ENCODE measurements around the gene MAPK13.

DNA sequence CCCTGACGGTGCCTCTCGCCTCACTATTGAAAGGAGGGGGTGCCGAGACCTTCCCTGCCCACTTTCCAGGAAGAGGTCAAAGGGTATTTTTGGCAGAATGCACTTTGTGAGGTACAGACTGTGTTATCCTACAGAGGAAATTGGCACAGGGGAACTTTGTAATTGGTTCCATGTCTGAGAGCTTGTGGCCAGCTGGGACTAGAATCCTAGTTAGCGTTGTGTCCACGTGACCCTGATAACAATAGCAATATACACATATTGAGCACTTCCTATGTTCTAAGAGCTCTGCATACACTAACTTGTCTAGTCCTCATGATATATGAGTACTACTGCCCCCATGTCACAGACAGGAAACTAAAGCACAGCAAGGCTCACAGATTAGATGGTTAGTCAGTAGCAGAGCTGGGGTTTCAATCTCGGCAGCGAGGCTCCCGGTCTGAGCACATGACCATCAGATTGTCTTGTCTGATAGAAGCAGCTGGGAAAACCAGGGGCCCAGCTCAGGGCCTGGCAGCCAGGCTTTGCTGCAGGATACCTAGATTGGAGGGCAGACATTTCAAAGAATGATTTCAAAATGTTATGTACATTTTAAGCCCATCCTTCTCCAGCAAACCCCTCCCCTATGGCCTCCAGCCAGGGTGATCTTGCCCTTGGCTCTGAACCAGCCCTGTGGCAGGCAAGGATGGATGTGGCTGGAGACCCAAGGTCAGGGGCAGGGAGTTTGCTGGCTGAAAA lies 1.4 kb downstream of the MAPK13 start:
- TF ChIP-seq, protein P1, sequence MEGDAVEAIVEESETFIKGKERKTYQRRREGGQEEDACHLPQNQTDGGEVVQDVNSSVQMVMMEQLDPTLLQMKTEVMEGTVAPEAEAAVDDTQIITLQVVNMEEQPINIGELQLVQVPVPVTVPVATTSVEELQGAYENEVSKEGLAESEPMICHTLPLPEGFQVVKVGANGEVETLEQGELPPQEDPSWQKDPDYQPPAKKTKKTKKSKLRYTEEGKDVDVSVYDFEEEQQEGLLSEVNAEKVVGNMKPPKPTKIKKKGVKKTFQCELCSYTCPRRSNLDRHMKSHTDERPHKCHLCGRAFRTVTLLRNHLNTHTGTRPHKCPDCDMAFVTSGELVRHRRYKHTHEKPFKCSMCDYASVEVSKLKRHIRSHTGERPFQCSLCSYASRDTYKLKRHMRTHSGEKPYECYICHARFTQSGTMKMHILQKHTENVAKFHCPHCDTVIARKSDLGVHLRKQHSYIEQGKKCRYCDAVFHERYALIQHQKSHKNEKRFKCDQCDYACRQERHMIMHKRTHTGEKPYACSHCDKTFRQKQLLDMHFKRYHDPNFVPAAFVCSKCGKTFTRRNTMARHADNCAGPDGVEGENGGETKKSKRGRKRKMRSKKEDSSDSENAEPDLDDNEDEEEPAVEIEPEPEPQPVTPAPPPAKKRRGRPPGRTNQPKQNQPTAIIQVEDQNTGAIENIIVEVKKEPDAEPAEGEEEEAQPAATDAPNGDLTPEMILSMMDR (IDR thresholded peaks at IDR 0.05) = no peak
- peak; percentile 37 for TF ChIP-seq POLR2AphosphoS5 (IDR thresholded peaks at IDR 0.05)

Measured in prostate gland (tissue), 2 donors.